HG02981 (cell line): ENCODE results near the gene YPEL1.
"Not testable (repeated sequence)": the region's sequence is repeated elsewhere in the genome, so short reads cannot be mapped to it uniquely, and the experiment has no call there.

ENCODE experiments used
- ATAC-seq: cut with Tn5 transposase; IDR thresholded peaks from one replicate; pipeline ENCODE4 v1.9.1; 2021; ENCODE audit warnings: mild to moderate bottlenecking, moderate library complexity; ENCODE audit not compliant: unreplicated experiment

Gene YPEL1

GRCh38 chr22:21724496-21724895, 11.1 kb downstream of the YPEL1 start:
- not testable (repeated sequence) for ATAC-seq

GRCh38 chr22:21721195-21721852, 14.3 kb downstream of the YPEL1 start:
- not testable (repeated sequence) for ATAC-seq

- ATAC-seq: not testable (repeated sequence)
These were observed 15.3 kb downstream of the YPEL1 start for GRCh38 chr22:21720191-21720859.

GRCh38 chr22:21719024-21719423, 16.6 kb downstream of the YPEL1 start:
- ATAC-seq: no peak

- ATAC-seq: no peak
These were observed 17.1 kb downstream of the YPEL1 start for GRCh38 chr22:21718499-21718898.

- ATAC-seq: not testable (repeated sequence)
These were observed 19.0 kb downstream of the YPEL1 start for GRCh38 chr22:21716395-21717122.

- no peak for ATAC-seq
These were observed 20.8 kb downstream of the YPEL1 start for GRCh38 chr22:21714786-21715185.

- no peak for ATAC-seq
These were observed 21.4 kb downstream of the YPEL1 start for GRCh38 chr22:21714059-21714770.

- no peak for ATAC-seq
These were observed 22.1 kb downstream of the YPEL1 start for GRCh38 chr22:21713428-21714058.

GRCh38 chr22:21712751-21713427, 22.7 kb downstream of the YPEL1 start:
- no peak for ATAC-seq

GRCh38 chr22:21711851-21712250, 23.7 kb downstream of the YPEL1 start:
- no peak for ATAC-seq

- no peak for ATAC-seq
These were observed 25.4 kb downstream of the YPEL1 start for GRCh38 chr22:21710156-21710555.

GRCh38 chr22:21709688-21710087, 25.9 kb downstream of the YPEL1 start:
- no peak for ATAC-seq

- no peak for ATAC-seq
These were observed 26.6 kb downstream of the YPEL1 start for GRCh38 chr22:21708960-21709359.

- no peak for ATAC-seq
These were observed 27.9 kb downstream of the YPEL1 start for GRCh38 chr22:21707677-21708076.

GRCh38 chr22:21703684-21704316, 31.8 kb downstream of the YPEL1 start:
- no peak for ATAC-seq

GRCh38 chr22:21702700-21703683, 32.6 kb downstream of the YPEL1 start:
- no peak for ATAC-seq

GRCh38 chr22:21702094-21702493, 33.5 kb downstream of the YPEL1 start:
- ATAC-seq: no peak
